Measurements from ENCODE around the gene RNF113B. TPM values are rescaled to one million over a fixed set of nuclear protein-coding genes. Genes with fewer than 3 reads are reported as not detected.
A peak's percentile ranks its signal among the peaks of the same experiment; 100 is the strongest.

The RNF113B gene
- total RNA-seq, 1 experiment from 2014 or later: not detected

GRCh38 chr13:98147521-98147920 lies 29.5 kb downstream of the RNF113B start:
- TF ChIP-seq EZH2 (IDR thresholded peaks at IDR 0.05; ENCODE audit: low read depth) (no peak), CTCF (conservative IDR thresholded peaks at IDR 0.05) (no peak)
- H3K79me2 ChIP-seq (ENCODE audit: low read depth): peaks cover 55% of the 10 kb centered on the region
- no peaks in the 10 kb centered on the region for H3K27me3 ChIP-seq (ENCODE audit: insufficient read depth, low read depth)
- H3K36me3 ChIP-seq (ENCODE audit: low read depth): no peaks in the 10 kb centered on the region
- CTCF ChIA-PET: no interaction called here
- H2AFZ ChIP-seq: no peak overlapping the region
- H3F3A ChIP-seq (ENCODE audit: insufficient read depth, low read depth): no peaks in the 10 kb centered on the region
- POLR2A ChIA-PET (ENCODE audit: unreplicated experiment): no interaction called here
- H3K9me3 ChIP-seq (ENCODE audit: insufficient read depth, low read depth): no peaks in the 10 kb centered on the region
- H3K4me3 ChIP-seq: no peak overlapping the region
- no peak overlapping the region for H3K4me2 ChIP-seq
- intact Hi-C loops (cut with micrococcal nuclease; ENCODE audit: unreplicated experiment): no loop called here
- H3K27ac ChIP-seq: no peak overlapping the region
- H4K20me1 ChIP-seq (ENCODE audit: insufficient read depth): peaks cover 4% of the 10 kb centered on the region
- no peak for DNase-seq
- no TSS peak for BruUV-seq (replicated peaks)
- peaks cover 20% of the 10 kb centered on the region for H3K4me1 ChIP-seq (replicated peaks; ENCODE audit: insufficient read depth)
- H3K9me2 ChIP-seq (ENCODE audit: insufficient read depth): no peaks in the 10 kb centered on the region

GRCh38 chr13:98144801-98145350 lies 32.2 kb downstream of the RNF113B start:
- Histone ChIP-seq H4K20me1 (ENCODE audit: insufficient read depth) (peaks cover 4% of the 10 kb centered on the region), H3K9me2 (ENCODE audit: insufficient read depth) (no peaks in the 10 kb centered on the region), H3K9me3 (ENCODE audit: insufficient read depth, low read depth) (no peaks in the 10 kb centered on the region), H3K4me2 (peak overlapping the region; percentile 83), H3K4me1 (replicated peaks; ENCODE audit: insufficient read depth) (peaks cover 20% of the 10 kb centered on the region), H3K79me2 (ENCODE audit: low read depth) (peaks cover 48% of the 10 kb centered on the region), H3K27me3 (ENCODE audit: insufficient read depth, low read depth) (no peaks in the 10 kb centered on the region), H3K36me3 (ENCODE audit: low read depth) (no peaks in the 10 kb centered on the region), H3K27ac (no peak overlapping the region), H2AFZ (no peak overlapping the region), H3F3A (ENCODE audit: insufficient read depth, low read depth) (peaks cover 12% of the 10 kb centered on the region; the same call in 1 of the 2 replicates), H3K4me3 (peak overlapping the region; percentile 80)
- CTCF ChIA-PET: no interaction called here
- DNase-seq: peak; percentile 10 to 34
- TF ChIP-seq CTCF (conservative IDR thresholded peaks at IDR 0.05) (no peak), EZH2 (IDR thresholded peaks at IDR 0.05; ENCODE audit: low read depth) (no peak)
- intact Hi-C loops (cut with micrococcal nuclease; ENCODE audit: unreplicated experiment): loop anchor here (1.0 to 5.0 kb wide), 5 partner anchors 157 to 698 kb away; no protein-coding TSS in a partner anchor
- POLR2A ChIA-PET (ENCODE audit: unreplicated experiment): no interaction called here
- no TSS peak for BruUV-seq (replicated peaks)

DNA sequence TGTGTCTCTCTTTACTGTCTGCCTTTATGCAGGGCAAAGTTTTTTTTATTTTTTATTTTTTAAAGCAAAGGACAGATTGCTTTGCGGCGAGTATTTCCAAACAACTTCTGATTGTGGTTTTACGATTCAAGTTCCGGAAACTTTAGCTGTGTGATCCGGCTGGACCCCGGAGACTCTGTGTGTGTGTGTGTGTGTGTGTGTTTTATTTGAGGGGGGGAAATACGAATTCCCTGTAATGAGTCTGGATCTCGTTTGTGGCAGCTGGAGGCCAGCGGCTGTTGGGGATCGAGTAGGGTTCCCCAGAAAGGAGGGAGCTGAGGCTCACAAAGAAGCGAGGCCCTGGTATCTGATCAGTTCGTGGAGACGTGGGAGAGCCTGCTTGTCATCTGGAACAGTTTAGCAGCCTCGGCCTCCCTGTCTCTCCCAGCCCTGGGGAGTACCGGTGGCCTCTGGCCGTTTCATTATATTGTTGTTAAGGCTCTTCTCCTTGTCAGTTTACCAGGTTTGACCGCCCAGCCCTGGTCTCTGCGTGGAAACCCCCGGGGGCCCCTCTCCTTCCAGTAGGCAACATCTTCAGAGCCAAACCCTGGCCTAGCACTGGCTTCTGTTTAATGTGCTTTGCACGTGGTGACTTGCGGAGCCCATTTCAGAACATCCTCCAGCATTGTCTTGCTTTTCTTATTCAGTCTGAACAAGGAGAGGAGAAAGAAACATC lies 32.9 kb downstream of the RNF113B start:
- Histone ChIP-seq H3K4me3 (peak overlapping the region; percentile 80), H4K20me1 (ENCODE audit: insufficient read depth) (peaks cover 4% of the 10 kb centered on the region), H2AFZ (peak overlapping the region; percentile 83), H3K9me3 (ENCODE audit: insufficient read depth, low read depth) (no peaks in the 10 kb centered on the region), H3K9me2 (ENCODE audit: insufficient read depth) (no peaks in the 10 kb centered on the region), H3K27me3 (ENCODE audit: insufficient read depth, low read depth) (no peaks in the 10 kb centered on the region), H3K27ac (no peak overlapping the region), H3K36me3 (ENCODE audit: low read depth) (no peaks in the 10 kb centered on the region), H3K4me2 (peak overlapping the region; percentile 83), H3K4me1 (replicated peaks; ENCODE audit: insufficient read depth) (peaks cover 20% of the 10 kb centered on the region), H3K79me2 (ENCODE audit: low read depth) (peaks cover 48% of the 10 kb centered on the region), H3F3A (ENCODE audit: insufficient read depth, low read depth) (peaks cover 12% of the 10 kb centered on the region; the same call in 1 of the 2 replicates)
- POLR2A ChIA-PET (ENCODE audit: unreplicated experiment): no interaction called here
- BruUV-seq (replicated peaks): TSS peak; percentile 55
- intact Hi-C loops (cut with micrococcal nuclease; ENCODE audit: unreplicated experiment): loop anchor here (1.0 to 5.0 kb wide), 5 partner anchors 158 to 699 kb away; no protein-coding TSS in a partner anchor
- CTCF ChIA-PET: interaction anchor here (0.6 kb wide), 1 partner anchor 33 kb away, joined by 3 read pairs; the partner anchor contains the start of gene RNF113B
- peak; percentile 8 to 31 for DNase-seq
- TF ChIP-seq EZH2 (IDR thresholded peaks at IDR 0.05; ENCODE audit: low read depth) (no peak), CTCF (conservative IDR thresholded peaks at IDR 0.05) (no peak)

Measured in PC-9 (cell line).